K562 (cell line): Measurements from ENCODE around the gene KAT14.

ENCODE experiments used
- NUFIP1 ChIP-seq: fragments of 450-650 bp; IDR thresholded peaks from 2 replicates; pipeline ENCODE4 v1.6.1; 2018; ENCODE audit not compliant: partially characterized antibody
- RAD51 ChIP-seq: fragments of 450-650 bp; IDR thresholded peaks from 2 replicates; pipeline ENCODE4 v1.7.1; 2016; ENCODE audit warnings: low read depth, mild to moderate bottlenecking, borderline replicate concordance
- RNF2 ChIP-seq: sonication (generic); IDR thresholded peaks from 2 replicates; pipeline ENCODE4 v1.6.1; 2016
- SMARCB1 ChIP-seq: IDR thresholded peaks from 2 replicates; pipeline ENCODE4 v1.6.1; 2011; ENCODE audit warnings: improper control_type of control experiment, low read depth; ENCODE audit not compliant: insufficient read length
- ZNF133 ChIP-seq: fragments of 250-450 bp; sonication (Bioruptor Pico); IDR thresholded peaks from 2 replicates; pipeline ENCODE4 v1.4.0; 2020; ENCODE audit warnings: mild to moderate bottlenecking

DNA sequence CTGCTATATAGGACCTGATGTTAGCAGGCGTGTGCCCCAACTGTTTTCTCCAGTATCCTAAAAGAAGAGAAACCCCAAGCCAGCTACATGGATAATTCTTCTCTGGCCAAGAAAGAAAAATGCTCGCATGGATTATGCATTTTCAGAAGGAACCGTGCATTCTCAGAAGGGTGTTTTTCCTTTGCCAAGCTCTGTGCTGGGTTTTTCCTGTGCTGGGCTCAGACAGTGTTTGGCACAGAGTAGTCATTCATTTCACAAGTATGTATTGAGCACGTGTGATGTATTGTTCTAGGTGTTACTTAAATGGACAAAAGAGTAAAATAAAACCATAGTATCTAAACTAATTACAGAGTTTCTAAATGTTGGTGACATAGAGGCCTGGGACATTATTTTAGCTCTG lies 88.0 kb downstream of the KAT14 start:
- TF ChIP-seq ZNF133 (CRISPR knock-in tag): no peak
- no peak for TF ChIP-seq NUFIP1
- no peak for TF ChIP-seq SMARCB1
- TF ChIP-seq RNF2: no peak
- no peak for TF ChIP-seq RAD51
